GM10266 (cell line): Measurements from ENCODE around the gene KIFC3.

ENCODE experiments used
- DNase-seq: peaks from one replicate; pipeline ENCODE4 v3.0.0; 2012; ENCODE audit errors: extremely low spot score
- TF ChIP-seq, protein P1 (sequence below): IDR thresholded peaks from 2 replicates; pipeline ENCODE4 v1.5.1; 2012; ENCODE audit warnings: mild to moderate bottlenecking, low read depth; ENCODE audit not compliant: control insufficient read depth, insufficient read depth; ENCODE audit errors: missing control alignments

KIFC3 gene

DNA sequence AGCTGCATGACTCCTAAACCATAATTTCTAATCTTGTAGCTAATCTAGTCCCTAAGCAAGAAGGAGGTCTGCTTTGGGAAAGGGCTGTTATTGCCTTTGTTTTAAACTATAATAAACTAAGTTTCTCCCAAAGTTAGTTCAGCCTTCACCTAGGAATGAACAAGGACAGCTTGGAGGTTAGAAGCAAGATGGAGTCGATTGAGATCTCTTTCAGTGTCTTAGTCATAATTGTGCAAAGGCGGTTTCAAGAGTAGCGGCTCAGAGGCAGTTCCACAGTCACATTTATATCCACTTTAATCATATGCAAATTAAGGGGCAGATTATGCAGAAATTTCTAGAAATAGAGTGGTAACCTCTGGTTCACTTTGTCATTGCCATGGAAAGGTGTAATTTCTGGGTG, 90.3 kb downstream of the KIFC3 start:
- DNase-seq: no peak
- TF ChIP-seq, protein P1, sequence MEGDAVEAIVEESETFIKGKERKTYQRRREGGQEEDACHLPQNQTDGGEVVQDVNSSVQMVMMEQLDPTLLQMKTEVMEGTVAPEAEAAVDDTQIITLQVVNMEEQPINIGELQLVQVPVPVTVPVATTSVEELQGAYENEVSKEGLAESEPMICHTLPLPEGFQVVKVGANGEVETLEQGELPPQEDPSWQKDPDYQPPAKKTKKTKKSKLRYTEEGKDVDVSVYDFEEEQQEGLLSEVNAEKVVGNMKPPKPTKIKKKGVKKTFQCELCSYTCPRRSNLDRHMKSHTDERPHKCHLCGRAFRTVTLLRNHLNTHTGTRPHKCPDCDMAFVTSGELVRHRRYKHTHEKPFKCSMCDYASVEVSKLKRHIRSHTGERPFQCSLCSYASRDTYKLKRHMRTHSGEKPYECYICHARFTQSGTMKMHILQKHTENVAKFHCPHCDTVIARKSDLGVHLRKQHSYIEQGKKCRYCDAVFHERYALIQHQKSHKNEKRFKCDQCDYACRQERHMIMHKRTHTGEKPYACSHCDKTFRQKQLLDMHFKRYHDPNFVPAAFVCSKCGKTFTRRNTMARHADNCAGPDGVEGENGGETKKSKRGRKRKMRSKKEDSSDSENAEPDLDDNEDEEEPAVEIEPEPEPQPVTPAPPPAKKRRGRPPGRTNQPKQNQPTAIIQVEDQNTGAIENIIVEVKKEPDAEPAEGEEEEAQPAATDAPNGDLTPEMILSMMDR: no peak

DNA sequence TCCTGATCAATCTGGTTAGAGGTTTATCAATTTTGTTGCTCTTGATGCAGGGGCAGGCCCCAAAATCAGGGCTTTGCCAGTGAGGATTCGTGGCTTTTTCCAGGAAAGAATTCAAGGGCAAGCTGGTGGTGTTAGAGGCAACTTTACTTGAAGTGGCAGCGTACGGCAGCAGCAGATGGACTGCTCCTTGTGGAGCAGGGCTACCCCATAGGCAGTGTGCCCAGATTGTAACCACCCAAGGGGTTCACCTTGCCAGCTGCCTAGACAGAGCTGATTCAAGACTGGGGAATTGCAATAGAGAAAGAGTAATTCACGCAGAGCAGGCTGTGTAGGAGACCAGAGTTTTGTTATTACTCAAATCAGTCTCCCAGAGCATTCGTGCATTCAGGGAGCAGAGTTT, 90.9 kb downstream of the KIFC3 start:
- DNase-seq: no peak
- TF ChIP-seq, protein P1: no peak

GRCh38 chr16:57709663-57710062, 92.6 kb downstream of the KIFC3 start:
- no peak for DNase-seq
- TF ChIP-seq, protein P1: no peak
